GM13976 (cell line): ENCODE results near the gene NSDHL.

Experiments used
- DNase-seq: peaks from one replicate; pipeline ENCODE4 v3.0.0; 2012; ENCODE audit warnings: low spot score
- CTCF ChIP-seq: IDR thresholded peaks from 2 replicates; pipeline ENCODE4 v1.5.1; 2012; ENCODE audit warnings: borderline replicate concordance, mild to moderate bottlenecking; ENCODE audit not compliant: insufficient read depth; ENCODE audit errors: extremely low read depth, missing control alignments, control extremely low read depth
- in situ Hi-C: fragments of 300-500 bp; cut with MboI; formaldehyde crosslinking; loops from one replicate; pipeline ENCODE4 v1.12.0; 2022; ENCODE audit warnings: low sequenced_read_pairs, mixed read lengths, inconsistent platforms; ENCODE audit not compliant: unreplicated experiment

Gene NSDHL

GRCh38 chrX:152896450-152896849 is 65.6 kb downstream of the NSDHL start:
- TF ChIP-seq CTCF = no peak
- in situ Hi-C loops = no loop called here
- DNase-seq = no peak

GRCh38 chrX:152897222-152898131 is 66.6 kb downstream of the NSDHL start, which contains the start of gene ZNF185:
TSS of gene ZNF185 (plus strand) at chrX:152898067. CDS start at chrX:152914490, 16,423 bp downstream.
- in situ Hi-C loops = no loop called here
- no peak for DNase-seq
- no peak for TF ChIP-seq CTCF

- no peak for DNase-seq
- no peak for TF ChIP-seq CTCF
- in situ Hi-C loops = no loop called here
These were observed 67.6 kb downstream of the NSDHL start for GRCh38 chrX:152898442-152898841.

GRCh38 chrX:152899111-152899873 is 68.4 kb downstream of the NSDHL start:
- in situ Hi-C loops = no loop called here
- no peak for DNase-seq
- TF ChIP-seq CTCF = no peak

GRCh38 chrX:152899874-152900719 is 69.2 kb downstream of the NSDHL start:
- in situ Hi-C loops = no loop called here
- TF ChIP-seq CTCF = no peak
- DNase-seq = no peak

- DNase-seq = no peak
- in situ Hi-C loops = no loop called here
- no peak for TF ChIP-seq CTCF
These were observed 70.1 kb downstream of the NSDHL start for GRCh38 chrX:152900937-152901445.
